ENCODE measurements around the gene CASS4.
"Not testable (repeated sequence)": the region's sequence is repeated elsewhere in the genome, so short reads cannot be mapped to it uniquely, and the experiment has no call there.

Gene CASS4

GRCh38 chr20:56392881-56393482 is 19.1 kb upstream of the CASS4 start:
- no peak for DNase-seq

GRCh38 chr20:56393653-56394052 is 18.4 kb upstream of the CASS4 start:
- no peak for DNase-seq

GRCh38 chr20:56395166-56395565 is 16.9 kb upstream of the CASS4 start:
- no peak for DNase-seq

- peak; percentile 55 for DNase-seq
Measured at GRCh38 chr20:56400001-56400640, 11.9 kb upstream of the CASS4 start.

- no peak for DNase-seq
Measured at GRCh38 chr20:56403465-56403864, 8.6 kb upstream of the CASS4 start.

GRCh38 chr20:56405356-56405755 is 6.7 kb upstream of the CASS4 start:
- not testable (repeated sequence) for DNase-seq

- DNase-seq = no peak
Measured at GRCh38 chr20:56406910-56407309, 5.2 kb upstream of the CASS4 start.

- no peak for DNase-seq
Measured at GRCh38 chr20:56409521-56409920, 2.5 kb upstream of the CASS4 start.

- no peak for DNase-seq
Measured at GRCh38 chr20:56409956-56410355, 2.1 kb upstream of the CASS4 start.

GRCh38 chr20:56411287-56411686 is 773 bp upstream of the CASS4 start:
- not testable (repeated sequence) for DNase-seq

GRCh38 chr20:56412473-56412790 is 372 bp downstream of the CASS4 start:
- no peak for DNase-seq

GRCh38 chr20:56412949-56413348 is 889 bp downstream of the CASS4 start:
- no peak for DNase-seq

GRCh38 chr20:56414842-56415765 is 3.0 kb downstream of the CASS4 start:
- no peak for DNase-seq

- DNase-seq = no peak
Measured at GRCh38 chr20:56417402-56417801, 5.3 kb downstream of the CASS4 start.

GRCh38 chr20:56417911-56418310 is 5.9 kb downstream of the CASS4 start:
- no peak for DNase-seq

GRCh38 chr20:56418385-56418861 is 6.4 kb downstream of the CASS4 start:
- peak; percentile 9 for DNase-seq

- no peak for DNase-seq
Measured at GRCh38 chr20:56420028-56420427, 8.0 kb downstream of the CASS4 start.

GRCh38 chr20:56420940-56421688 is 9.1 kb downstream of the CASS4 start:
- no peak for DNase-seq

GRCh38 chr20:56422076-56422823 is 10.2 kb downstream of the CASS4 start:
- DNase-seq = peak; percentile 34

- no peak for DNase-seq
Measured at GRCh38 chr20:56422824-56423189, 10.7 kb downstream of the CASS4 start.

- no peak for DNase-seq
Measured at GRCh38 chr20:56423211-56423610, 11.2 kb downstream of the CASS4 start.

- no peak for DNase-seq
Measured at GRCh38 chr20:56423886-56424285, 11.8 kb downstream of the CASS4 start.

Measured in GDM1 (cell line).